Stimulated activated CD8-positive, alpha-beta memory T cell treated with anti-CD3 and anti-CD28 coated beads, Interleukin-4, amount 100 ng/mL, for 1 hour (primary cell): ENCODE data around the gene METTL8.

Experiments used
- DNase-seq, 2 donors: peaks; one replicate each; pipeline ENCODE4 v3.0.0-alpha.2; 2020; ENCODE audit warnings: low read depth in 2 of 2, low spot score in 1 of 2

METTL8 gene

GRCh38 chr2:171433763-171434012 is at the start of gene METTL8:
METTL8 (minus strand) TSS chr2:171433990; CDS start chr2:171392185, 41,805 bp downstream.
- no peak for DNase-seq

GRCh38 chr2:171482877-171483276 is 49.1 kb upstream of the METTL8 start:
- no peak for DNase-seq

- DNase-seq: no peak
Measured at GRCh38 chr2:171482308-171482707, 48.5 kb upstream of the METTL8 start.

- DNase-seq: no peak
Measured at GRCh38 chr2:171480908-171481307, 47.1 kb upstream of the METTL8 start.

GRCh38 chr2:171479154-171479814 is 45.5 kb upstream of the METTL8 start:
- no peak for DNase-seq

- DNase-seq: no peak
Measured at GRCh38 chr2:171478345-171478744, 44.6 kb upstream of the METTL8 start.

GRCh38 chr2:171475979-171476378 is 42.2 kb upstream of the METTL8 start:
- DNase-seq: no peak

- DNase-seq: no peak
Measured at GRCh38 chr2:171470129-171470528, 36.3 kb upstream of the METTL8 start.

GRCh38 chr2:171469176-171469575 is 35.4 kb upstream of the METTL8 start:
- DNase-seq: no peak

GRCh38 chr2:171460537-171460936 is 26.7 kb upstream of the METTL8 start:
- no peak for DNase-seq

GRCh38 chr2:171459498-171459897 is 25.7 kb upstream of the METTL8 start:
- no peak for DNase-seq

- no peak for DNase-seq
Measured at GRCh38 chr2:171452773-171453172, 19.0 kb upstream of the METTL8 start.

GRCh38 chr2:171451074-171451473 is 17.3 kb upstream of the METTL8 start:
- no peak for DNase-seq

- DNase-seq: no peak
Measured at GRCh38 chr2:171447675-171448074, 13.9 kb upstream of the METTL8 start.

- no peak for DNase-seq
Measured at GRCh38 chr2:171441470-171441869, 7.7 kb upstream of the METTL8 start.

- DNase-seq: no peak
Measured at GRCh38 chr2:171436307-171436706, 2.5 kb upstream of the METTL8 start.

GRCh38 chr2:171434013-171434989 is 511 bp upstream of the METTL8 start, which contains the start of gene DCAF17:
DCAF17 (plus strand) TSS chr2:171434226; CDS start chr2:171434578, 352 bp downstream.
- peak; percentile 60 to 85 for DNase-seq

- DNase-seq: no peak
Measured at GRCh38 chr2:171432969-171433762, 624 bp downstream of the METTL8 start.

GRCh38 chr2:171432206-171432968 is 1.4 kb downstream of the METTL8 start:
- no peak for DNase-seq

GRCh38 chr2:171431677-171432167 is 2.1 kb downstream of the METTL8 start:
- DNase-seq: no peak
